Hepatocyte (in vitro differentiated cells): ENCODE results near the gene RABEP2.

ENCODE experiments used
- EZH2 ChIP-seq: fragments of 200-600 bp; sonication (generic); IDR thresholded peaks from 2 replicates; pipeline ENCODE4 v1.6.1; 2016; ENCODE audit warnings: antibody characterized with exemption, mild to moderate bottlenecking, borderline replicate concordance
- EZH2phosphoT487 ChIP-seq: fragments of 200-600 bp; sonication (generic); IDR thresholded peaks from one replicate; pipeline ENCODE4 v1.6.1; 2018; ENCODE audit warnings: antibody characterized with exemption, mild to moderate bottlenecking, low read depth, moderate library complexity; ENCODE audit not compliant: unreplicated experiment, severe bottlenecking
- TF ChIP-seq, protein P1 (sequence below): fragments of 200-600 bp; sonication (generic); IDR thresholded peaks from 2 replicates; pipeline ENCODE4 v1.5.1; 2016; ENCODE audit warnings: antibody characterized with exemption, mild to moderate bottlenecking; ENCODE audit not compliant: poor library complexity

DNA sequence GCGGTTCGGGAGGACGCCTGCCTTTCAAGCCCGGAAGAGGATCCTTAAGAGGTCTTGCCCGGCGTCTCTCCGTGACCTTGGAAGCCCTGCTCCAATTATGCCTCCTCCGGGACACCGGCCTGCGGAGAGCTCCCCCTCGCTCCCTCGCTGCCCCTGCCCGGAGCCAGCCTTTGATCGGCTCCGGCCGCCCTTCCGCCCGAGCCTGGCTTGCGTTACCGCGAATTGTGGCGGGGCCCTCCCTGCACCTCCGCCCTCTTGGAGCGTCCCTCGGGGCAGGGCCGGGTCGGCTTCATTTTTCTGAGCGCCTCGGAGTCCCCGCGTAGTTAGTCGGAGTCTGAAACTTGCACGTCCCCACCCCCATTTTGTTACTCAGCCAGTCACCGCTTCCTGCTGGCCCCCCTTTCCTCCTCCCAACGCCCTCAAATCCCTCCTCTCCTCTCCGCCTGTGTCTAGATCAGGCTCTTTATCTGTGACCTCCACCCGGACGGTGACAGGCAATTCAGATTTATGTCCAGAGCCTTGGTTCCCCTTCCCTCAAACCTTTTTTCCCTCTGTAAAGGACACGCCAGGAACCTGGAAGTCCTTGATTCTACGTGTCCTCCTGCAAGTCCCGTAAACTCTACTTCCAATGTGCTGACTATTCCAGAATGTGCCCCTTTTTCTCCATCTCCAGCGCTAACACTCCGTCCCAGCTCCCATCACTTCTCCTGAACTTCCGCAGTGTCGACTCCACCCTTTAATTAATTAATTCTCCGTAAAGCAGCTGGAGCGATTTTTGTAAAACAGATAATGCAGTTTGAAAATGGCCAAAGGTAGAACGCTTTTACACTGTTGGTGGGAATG, 569 bp upstream of the RABEP2 start:
- TF ChIP-seq, protein P1, sequence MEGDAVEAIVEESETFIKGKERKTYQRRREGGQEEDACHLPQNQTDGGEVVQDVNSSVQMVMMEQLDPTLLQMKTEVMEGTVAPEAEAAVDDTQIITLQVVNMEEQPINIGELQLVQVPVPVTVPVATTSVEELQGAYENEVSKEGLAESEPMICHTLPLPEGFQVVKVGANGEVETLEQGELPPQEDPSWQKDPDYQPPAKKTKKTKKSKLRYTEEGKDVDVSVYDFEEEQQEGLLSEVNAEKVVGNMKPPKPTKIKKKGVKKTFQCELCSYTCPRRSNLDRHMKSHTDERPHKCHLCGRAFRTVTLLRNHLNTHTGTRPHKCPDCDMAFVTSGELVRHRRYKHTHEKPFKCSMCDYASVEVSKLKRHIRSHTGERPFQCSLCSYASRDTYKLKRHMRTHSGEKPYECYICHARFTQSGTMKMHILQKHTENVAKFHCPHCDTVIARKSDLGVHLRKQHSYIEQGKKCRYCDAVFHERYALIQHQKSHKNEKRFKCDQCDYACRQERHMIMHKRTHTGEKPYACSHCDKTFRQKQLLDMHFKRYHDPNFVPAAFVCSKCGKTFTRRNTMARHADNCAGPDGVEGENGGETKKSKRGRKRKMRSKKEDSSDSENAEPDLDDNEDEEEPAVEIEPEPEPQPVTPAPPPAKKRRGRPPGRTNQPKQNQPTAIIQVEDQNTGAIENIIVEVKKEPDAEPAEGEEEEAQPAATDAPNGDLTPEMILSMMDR: peak; percentile 2
- TF ChIP-seq EZH2 (no peak), EZH2phosphoT487 (no peak)
